HG02943 (cell line): ENCODE results near the gene DIO1.

ENCODE experiments used
- ATAC-seq: cut with Tn5 transposase; IDR thresholded peaks from one replicate; pipeline ENCODE4 v1.9.1; 2021; ENCODE audit warnings: mild to moderate bottlenecking, low read depth, moderate library complexity; ENCODE audit not compliant: unreplicated experiment

Gene DIO1

DNA sequence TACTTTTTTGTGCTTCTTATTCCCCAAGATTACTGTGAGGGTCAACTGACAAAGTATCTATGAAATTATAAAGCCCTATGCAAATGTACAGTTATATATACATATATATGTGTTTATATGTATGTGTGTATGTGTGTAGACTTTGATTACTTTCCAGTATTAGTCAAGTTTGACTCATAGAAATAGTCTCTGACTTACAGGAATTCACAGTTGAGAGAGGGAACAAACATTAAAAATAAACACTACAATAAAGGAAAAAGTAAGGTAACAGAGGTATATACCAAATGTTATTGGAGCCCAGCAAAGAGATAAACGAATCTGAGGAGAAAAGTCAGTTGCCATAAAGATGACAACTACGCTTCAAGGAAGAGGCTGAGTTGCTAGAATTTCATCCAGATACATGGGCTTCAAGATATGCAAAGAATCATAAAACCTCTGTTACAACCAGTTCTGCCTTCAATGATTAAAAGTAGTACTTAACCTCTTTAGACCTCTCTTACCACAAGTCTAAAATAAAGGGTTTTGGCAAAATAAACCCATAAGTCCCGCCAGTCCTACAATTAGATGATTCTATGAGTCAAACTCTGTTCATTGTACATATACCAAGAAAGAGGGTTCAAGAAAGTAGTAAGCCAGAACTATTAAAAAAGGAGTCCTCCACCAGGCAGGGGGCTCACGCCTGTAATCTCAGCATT lies 44.3 kb downstream of the DIO1 start:
- ATAC-seq = no peak

DNA sequence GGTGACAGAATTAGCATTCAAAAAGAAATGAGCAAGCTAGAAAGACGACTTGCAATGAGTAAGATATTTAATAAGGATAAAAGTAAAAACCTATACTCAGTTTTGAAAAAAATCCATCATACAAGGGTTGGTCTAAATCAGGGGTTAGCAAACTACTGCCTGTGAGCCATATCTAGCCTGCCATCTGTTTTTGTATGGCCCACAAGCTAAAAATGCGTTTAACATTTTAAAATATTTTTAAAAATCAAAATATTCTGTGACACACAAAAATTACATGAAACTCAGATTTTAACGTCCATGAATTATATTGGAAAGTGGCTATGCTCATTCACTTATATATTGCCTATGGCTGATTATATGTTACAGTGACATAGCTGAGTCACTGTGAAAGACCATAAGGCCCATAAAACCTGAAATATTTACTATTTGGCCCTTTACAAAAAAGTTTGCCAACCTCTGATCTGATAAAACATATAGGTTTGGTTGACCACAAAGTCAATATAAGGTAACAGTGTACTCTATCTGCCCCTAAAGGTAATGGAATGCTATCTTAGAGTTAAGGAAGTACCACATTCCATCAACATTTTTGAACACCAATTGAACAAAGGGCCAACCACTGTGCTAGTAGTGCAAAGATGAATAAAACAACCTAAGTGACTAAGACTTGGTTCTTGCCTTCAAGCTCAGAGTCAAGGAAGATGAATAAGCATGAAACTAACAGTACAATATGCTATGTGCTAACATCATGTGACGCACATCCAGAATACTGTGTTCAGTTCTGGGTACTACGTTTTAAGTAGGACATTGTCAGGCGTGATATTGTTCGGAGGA lies 48.4 kb downstream of the DIO1 start:
- ATAC-seq = no peak

DNA sequence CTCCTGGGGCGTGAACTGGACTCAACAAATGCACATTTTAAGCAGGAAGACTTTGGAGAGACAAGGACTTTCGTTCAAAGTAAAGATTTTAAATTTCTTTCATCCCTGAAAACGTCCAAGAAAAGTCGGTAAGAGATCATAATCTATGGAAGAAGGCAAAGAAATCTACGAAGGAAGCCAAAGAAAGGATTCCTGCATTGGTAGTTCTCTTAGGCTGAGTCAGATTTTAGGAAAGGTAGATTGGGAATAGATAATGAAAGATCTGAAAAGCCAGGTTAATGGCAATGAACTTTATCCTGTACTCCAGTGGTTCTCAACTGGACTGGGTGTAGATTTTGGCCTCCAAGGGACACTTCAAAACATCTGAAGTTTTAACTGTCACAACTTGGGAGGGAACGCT lies 49.1 kb downstream of the DIO1 start:
- no peak for ATAC-seq

DNA sequence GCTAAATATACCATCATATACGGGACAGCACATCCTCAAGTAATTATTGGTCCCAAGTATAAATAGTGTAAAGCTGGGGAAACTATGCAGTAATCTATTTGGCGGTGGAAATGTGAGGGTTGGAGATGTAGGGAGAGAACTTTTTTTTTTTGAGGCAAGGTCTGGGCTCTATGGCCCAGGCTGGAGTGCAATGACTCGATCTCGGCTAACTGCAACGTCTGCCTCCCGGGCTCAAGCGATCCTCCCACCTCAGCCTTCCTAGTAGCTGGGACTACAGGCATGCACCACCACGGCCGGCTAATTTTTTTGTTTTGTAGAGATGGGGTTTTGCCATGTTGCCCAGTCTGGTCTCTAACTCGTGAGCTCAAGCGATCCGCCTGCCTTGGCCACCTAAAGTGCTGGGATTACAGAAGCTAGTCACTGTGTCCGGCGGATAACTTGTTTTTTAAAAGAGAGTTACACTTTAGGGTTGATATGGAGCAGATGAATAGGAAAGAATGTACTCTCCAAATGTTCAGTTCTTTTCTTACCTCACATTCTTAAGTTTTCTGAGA lies 49.6 kb downstream of the DIO1 start:
- ATAC-seq = no peak

GRCh38 chr1:53944469-53945182 lies 50.6 kb downstream of the DIO1 start:
- no peak for ATAC-seq

- ATAC-seq = no peak
Observed at GRCh38 chr1:53945183-53945432, 51.1 kb downstream of the DIO1 start.

DNA sequence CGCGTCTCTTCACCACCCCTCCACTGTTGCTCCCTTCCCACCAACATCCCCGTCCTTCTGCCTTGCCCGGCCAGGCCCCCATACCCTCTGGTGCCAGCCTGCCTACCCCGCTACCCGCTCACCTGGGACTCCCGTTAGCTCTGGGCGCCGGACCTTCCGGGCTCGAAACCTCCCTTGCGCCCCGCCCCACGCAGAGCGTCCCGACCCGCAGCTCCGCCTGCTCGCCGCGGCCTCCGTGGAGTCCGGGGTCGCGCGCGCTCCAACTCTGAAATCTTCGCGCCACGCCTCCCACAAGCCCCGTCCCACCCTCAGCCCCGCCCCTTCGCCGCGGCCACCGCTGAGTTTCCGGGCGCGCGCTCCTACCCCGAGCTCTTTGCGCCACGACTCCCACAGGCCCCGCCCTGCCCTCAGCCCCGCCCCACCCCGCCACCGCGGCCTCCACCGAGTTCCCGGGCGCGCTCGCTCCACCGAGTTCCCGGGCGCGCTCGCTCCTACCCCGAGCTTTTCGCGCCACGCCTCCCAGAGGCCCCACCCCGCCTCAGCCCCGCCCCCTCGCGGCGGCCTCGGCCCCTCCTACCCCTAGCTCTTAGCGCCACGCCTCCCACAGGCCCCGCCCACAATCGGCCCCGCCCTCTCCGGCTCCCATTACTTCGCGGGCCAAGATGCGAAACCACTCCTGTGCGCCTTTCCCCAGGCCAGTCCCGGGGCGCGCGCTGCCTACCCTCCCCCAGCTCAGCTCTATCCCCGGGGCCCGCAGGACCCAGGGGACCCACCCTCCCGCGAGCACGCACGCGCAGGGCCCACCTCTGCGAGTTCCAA lies 51.7 kb downstream of the DIO1 start, which contains the start of gene IFT25:
Gene IFT25, minus strand, starts transcription at position 267 of the 819 bp plus-strand sequence. CDS start 5,617 bp downstream, outside the sequence.
- ATAC-seq = peak; percentile 75

DNA sequence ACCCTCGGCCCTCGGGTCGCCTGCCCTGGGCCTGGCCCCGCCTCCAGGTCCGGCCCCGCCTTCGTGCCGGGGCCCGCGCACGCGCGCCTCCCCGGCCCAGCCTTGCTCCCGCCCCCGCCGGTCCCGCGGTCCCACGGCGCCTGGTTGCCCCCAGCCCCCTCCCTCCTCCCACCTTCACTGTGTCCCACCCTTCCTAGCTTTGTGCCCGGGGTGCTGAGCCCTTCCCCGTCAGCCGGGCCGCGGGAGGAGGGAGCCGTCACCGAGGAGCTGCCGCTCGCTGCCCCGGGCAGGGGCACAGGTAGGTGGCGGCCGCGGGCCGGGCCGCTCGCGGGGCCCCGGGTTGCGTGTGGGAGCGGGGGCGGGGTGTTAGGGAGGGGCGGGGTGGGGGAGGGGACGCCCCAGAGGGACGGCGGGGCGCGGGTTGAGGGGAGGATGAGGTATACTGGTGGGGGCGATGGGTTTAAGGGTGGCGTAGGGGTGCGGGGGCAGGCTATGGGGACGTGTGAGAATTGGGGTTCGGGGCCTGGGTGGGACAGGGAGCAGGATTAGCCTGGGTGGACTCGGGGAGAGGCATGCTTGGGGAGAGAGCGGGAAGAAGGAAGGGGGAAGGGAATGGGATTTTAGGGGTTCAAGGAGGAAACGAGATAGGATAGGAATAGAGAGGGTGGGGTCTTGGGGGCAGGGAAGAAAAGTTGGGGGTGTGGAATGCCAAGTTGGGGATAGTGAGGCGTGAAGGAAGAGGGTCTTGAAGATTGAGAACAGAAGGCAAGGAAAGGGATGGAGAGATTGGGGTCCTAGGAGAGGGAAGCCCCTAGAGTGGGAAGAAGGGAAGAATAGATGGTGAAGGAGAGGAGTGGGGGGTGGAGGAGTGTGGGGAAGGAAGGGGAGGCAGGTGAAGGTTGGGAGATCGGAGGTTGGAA lies 52.5 kb downstream of the DIO1 start, which contains the start of gene LRRC42:
Gene LRRC42, plus strand, starts transcription at position 99 of the 920 bp plus-strand sequence. CDS start 5,650 bp downstream, outside the sequence.
- peak; percentile 57 for ATAC-seq

DNA sequence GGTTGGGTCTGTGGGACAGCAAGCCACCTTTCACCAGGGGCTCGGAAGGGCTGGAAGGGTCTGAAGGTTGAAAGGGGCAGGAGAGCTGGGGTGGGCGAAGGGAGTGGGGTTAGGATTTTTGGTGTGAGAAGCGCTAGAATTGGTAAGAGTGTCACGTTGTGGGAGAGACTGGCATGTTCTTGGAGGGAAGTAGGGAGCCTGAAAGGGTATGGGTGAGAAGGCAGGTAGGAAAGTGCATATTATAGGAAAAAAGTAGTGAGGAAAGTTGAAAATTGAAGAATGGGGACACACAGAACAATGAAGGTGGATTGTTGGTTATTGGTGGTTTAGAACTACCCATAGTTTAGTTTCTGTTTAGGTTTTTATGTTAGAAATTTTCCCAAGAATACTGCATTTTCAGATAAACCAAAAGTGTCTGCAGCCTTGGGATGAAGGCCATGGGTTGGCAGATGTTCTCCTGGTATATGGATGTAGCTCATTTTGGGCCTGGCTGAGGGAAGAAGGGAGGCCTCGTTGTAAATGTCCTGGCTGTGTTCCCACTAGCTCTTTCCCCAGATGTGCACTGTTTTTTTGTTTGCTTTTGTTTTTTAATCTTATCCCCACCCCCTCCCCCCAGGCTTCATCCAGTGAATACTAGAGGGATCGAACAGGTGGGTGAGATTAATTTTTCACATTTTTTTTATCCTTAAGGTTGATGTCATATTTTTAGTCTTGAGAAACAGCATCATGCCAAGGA lies 53.4 kb downstream of the DIO1 start:
- ATAC-seq = no peak

GRCh38 chr1:53948291-53948690 lies 54.3 kb downstream of the DIO1 start:
- no peak for ATAC-seq

- ATAC-seq = no peak
Observed at GRCh38 chr1:53949023-53949990, 55.3 kb downstream of the DIO1 start.

- ATAC-seq = no peak
Observed at GRCh38 chr1:53951697-53952096, 57.7 kb downstream of the DIO1 start.

DNA sequence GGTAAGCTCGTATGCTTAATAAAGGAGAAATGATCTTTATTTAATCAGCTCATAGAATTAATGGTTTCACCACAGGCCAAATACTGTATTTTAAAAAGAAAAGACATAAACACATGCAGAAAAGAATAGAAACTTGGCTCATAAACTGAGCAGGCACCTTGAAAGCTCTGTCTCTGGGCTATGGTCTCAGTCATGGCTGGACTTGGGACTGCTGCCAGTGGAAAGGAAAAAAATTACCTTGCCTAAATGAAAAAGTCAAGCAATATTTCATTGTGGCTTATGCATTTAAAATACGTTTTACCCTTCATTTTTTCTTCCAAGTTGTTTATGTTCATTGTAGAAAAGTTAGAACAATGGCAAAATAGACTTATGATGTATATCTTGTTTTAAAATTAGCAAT lies 60.1 kb downstream of the DIO1 start:
- ATAC-seq = no peak

DNA sequence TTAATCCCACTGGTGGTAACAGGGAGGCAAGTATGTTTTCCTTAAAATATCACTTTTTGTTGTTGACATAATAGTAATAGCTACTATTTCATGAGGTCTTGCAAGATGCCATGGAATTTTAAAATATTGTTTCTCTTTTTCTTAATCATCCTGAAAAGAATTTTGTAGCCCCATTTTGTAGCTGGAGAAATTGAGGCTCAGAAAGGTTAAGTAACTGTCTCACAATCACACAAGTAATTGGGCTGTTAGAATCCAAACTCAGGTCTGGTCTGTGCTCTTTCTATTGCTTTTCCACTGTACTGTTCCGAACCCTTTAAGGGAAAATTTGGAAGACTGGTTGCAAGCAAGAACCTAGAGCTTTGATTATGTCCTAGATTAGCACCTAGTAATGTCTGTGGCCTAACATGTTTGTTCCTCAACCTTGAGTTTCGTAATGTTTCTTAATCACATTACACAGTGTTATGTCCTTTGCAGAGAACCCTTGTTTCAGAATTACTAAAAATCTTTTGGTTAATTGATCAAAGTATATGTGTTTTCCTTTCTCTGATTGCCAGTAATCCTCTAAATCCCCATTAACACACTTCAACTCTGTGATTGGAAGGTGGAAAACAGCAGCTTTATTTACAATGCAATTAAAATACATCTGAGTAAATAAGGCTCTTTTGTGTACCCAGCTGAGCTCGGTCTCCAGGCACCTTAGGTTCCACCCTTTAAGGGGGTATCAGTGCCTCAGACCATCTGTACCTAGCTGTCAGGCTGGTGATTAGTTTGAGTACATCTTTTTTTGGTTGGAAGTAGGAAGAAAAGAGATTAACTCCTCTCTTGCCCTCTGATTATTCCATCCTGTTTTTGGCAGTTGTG lies 62.6 kb downstream of the DIO1 start:
- ATAC-seq = no peak

DNA sequence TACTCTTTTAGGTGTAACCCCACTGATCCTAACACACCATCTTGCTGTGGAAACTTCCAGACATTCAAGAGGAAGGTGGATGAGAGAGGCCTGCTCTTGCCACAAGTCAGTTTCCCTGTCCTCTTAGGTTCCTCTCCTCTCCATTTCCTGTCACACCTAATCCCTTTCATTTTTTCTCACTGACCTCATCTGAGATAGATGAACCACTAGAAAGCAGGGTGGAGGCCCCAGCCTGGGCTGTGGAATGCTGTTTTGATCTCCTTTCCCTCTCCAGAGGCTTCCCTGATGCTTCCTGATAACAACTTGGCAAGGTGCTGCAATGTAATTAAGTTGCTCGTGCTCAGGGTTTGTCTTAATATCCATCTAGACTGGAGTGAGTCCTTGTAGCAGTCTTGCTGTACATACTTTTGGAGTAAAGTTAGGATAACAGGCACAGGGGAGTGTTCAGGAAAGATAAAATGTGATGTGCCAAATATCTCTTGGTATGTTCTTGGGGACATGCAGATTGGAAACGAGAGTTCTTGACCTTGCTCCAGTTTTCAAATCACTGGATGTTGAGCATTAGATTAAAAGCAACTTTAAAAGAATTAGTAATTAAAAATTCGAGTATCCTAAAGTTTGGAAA lies 63.3 kb downstream of the DIO1 start:
- no peak for ATAC-seq

GRCh38 chr1:53959664-53960250 lies 65.8 kb downstream of the DIO1 start:
- no peak for ATAC-seq
